Thyroid gland (tissue), 4 donors: ENCODE data around the gene DOK4. TPM values are rescaled to one million over a fixed set of nuclear protein-coding genes. Genes with fewer than 3 reads are reported as not detected.

Experiments
- DNase-seq, 2 donors: peaks; one replicate each; pipeline ENCODE4 v3.0.0-alpha.2; 2019
- H3K27ac ChIP-seq, 3 donors: fragments of 200-600 bp; sonication (generic); 1 replicate in 2 of 3; 2 replicates in 1 of 3; pipeline ENCODE4 v1.5.1; 2016 to 2019; ENCODE audit warnings: mild to moderate bottlenecking in 1 of 3, moderate library complexity in 1 of 3
- H3K27me3 ChIP-seq: fragments of 200-600 bp; sonication (generic); one replicate; pipeline ENCODE4 v1.5.1; 2019
- H3K36me3 ChIP-seq, 2 donors: fragments of 200-600 bp; sonication (generic); one replicate each; pipeline ENCODE4 v1.5.1; 2016 to 2019
- H3K4me1 ChIP-seq, 2 donors: fragments of 200-600 bp; sonication (generic); one replicate each; pipeline ENCODE4 v1.5.1; 2017 to 2019
- H3K4me3 ChIP-seq, 3 donors: fragments of 200-600 bp; sonication (generic); replicated peaks in 1 of 3; 1 replicate in 2 of 3; 2 replicates in 1 of 3; pipeline ENCODE4 v1.5.1; 2016; ENCODE audit warnings: mild to moderate bottlenecking in 1 of 3
- H3K9me3 ChIP-seq: fragments of 200-600 bp; sonication (generic); one replicate; pipeline ENCODE4 v1.5.1; 2017
- POLR2A ChIP-seq, 2 donors: fragments of 450-650 bp; IDR thresholded peaks; one replicate each; pipeline ENCODE4 v1.6.1; 2017; ENCODE audit warnings: antibody characterized with exemption in 2 of 2, mild to moderate bottlenecking in 2 of 2, moderate library complexity in 1 of 2
- WGBS, 2 donors: methylation state at CpG; one replicate each; pipeline ENCODE4 v1.1.5; 2017; 5-methylcytosine and 5-hydroxymethylcytosine counted together
- intact Hi-C: fragments of 100-400 bp; cut with DNase I; formaldehyde crosslinking; loops from one replicate; pipeline ENCODE4 v1.15.1; 2023
- total RNA-seq, 4 donors: library from RNA; depleted of rRNA; stranded (reverse); fragments of >200 nt; gene quantifications; one replicate each; pipeline ENCODE4 v1.2.3, GENCODE V29; 2016
- TF ChIP-seq, protein P1 (sequence below), 6 experiments: fragments of 200-600 bp in 3 of 6; fragments of 450-650 bp in 3 of 6; sonication (generic) in 3 of 6; IDR thresholded peaks; one replicate each; pipeline ENCODE4 v1.5.1; 2016 to 2019; ENCODE audit warnings: antibody characterized with exemption in 6 of 6, mild to moderate bottlenecking in 2 of 6, inconsistent platforms in 1 of 6, moderate library complexity in 1 of 6

The DOK4 gene
- total RNA-seq, 4 donors from 2014 or later = 9.1 to 27.3 (median 13.3) TPM

DNA sequence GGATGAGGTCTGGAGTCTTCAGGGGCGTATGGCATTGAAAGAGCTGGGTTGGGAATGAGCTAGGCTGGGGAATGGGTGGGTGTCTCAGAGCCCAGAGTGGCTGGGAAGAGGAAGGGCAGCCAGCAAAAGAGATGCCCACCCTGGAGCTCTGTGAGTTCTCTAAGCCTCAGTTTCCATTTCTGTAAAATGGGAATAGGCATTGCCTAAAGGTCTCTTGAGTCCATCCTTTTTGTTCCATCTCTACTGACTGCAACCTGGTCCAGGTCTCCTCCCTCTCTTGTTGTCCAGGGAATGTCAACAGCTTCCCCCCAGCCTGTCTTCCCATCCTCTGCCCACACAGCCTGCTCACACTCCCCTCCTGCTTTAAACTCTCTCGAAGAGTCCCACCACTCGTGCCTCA lies 30.5 kb upstream of the DOK4 start:
- intact Hi-C loops = loop anchor here (5.0 kb wide), 2 partner anchors 54 to 99 kb away; partner anchors contain the start of gene POLR2C
- no peak overlapping the region for H3K4me3 ChIP-seq
- WGBS, 2 donors = 88 to 90% methylated on average over 3 of the region's 3 CpGs

DNA sequence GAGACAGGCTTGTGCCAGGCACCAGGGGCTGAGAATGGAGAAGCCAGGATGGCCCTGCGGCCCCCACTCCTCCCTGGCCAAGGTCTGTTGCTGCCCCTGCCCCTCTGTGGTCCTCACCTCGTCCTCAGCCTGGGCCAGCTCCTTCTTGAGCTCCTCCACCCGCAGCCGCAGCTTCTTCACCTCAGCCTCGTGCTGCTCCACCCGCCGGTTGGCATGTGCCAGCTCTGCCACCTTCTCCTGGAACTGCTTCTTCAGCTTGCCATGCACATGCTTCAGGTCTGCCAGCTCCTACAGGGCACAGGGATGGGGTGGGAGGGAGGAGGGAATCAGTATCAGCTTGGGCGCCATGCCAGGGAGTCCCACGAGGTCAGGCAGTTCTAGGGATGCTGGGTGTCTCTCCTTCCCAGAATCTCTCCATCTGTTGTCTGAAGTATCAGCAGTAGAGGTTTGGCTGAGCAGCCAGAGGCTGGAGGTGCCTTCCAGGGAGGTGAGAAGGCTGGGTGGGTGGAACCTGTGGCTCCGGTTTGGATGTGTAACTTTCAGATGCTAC lies 30.0 kb upstream of the DOK4 start:
- no peak overlapping the region for H3K4me3 ChIP-seq
- TF ChIP-seq POLR2A (IDR thresholded peaks at IDR 0.05) = no peak
- TF ChIP-seq, protein P1, sequence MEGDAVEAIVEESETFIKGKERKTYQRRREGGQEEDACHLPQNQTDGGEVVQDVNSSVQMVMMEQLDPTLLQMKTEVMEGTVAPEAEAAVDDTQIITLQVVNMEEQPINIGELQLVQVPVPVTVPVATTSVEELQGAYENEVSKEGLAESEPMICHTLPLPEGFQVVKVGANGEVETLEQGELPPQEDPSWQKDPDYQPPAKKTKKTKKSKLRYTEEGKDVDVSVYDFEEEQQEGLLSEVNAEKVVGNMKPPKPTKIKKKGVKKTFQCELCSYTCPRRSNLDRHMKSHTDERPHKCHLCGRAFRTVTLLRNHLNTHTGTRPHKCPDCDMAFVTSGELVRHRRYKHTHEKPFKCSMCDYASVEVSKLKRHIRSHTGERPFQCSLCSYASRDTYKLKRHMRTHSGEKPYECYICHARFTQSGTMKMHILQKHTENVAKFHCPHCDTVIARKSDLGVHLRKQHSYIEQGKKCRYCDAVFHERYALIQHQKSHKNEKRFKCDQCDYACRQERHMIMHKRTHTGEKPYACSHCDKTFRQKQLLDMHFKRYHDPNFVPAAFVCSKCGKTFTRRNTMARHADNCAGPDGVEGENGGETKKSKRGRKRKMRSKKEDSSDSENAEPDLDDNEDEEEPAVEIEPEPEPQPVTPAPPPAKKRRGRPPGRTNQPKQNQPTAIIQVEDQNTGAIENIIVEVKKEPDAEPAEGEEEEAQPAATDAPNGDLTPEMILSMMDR (IDR thresholded peaks at IDR 0.05) = no peak
- H3K27ac ChIP-seq = no peak overlapping the region
- H3K36me3 ChIP-seq = peaks cover 10 to 19% of the 10 kb centered on the region in 2 donors
- no peak for DNase-seq
- H3K4me1 ChIP-seq = peaks cover 0 to 10% of the 10 kb centered on the region in 2 donors
- intact Hi-C loops = loop anchor here (5.0 kb wide), 2 partner anchors 54 to 99 kb away; partner anchors contain the start of gene POLR2C
- H3K9me3 ChIP-seq = no peaks in the 10 kb centered on the region
- 90 to 91% methylated on average over 10 of the region's 10 CpGs for WGBS, 2 donors
- H3K27me3 ChIP-seq = no peaks in the 10 kb centered on the region

More for the DNA sequence above, 30.5 kb upstream of the DOK4 start:
- Histone ChIP-seq H3K9me3 (no peaks in the 10 kb centered on the region), H3K36me3 (peaks cover 10 to 19% of the 10 kb centered on the region in 2 donors), H3K4me1 (peaks cover 0 to 10% of the 10 kb centered on the region in 2 donors), H3K27me3 (no peaks in the 10 kb centered on the region), H3K27ac (no peak overlapping the region)
- no peak for TF ChIP-seq POLR2A (IDR thresholded peaks at IDR 0.05)
- TF ChIP-seq, protein P1 (IDR thresholded peaks at IDR 0.05) = no peak
- DNase-seq = no peak

DNA sequence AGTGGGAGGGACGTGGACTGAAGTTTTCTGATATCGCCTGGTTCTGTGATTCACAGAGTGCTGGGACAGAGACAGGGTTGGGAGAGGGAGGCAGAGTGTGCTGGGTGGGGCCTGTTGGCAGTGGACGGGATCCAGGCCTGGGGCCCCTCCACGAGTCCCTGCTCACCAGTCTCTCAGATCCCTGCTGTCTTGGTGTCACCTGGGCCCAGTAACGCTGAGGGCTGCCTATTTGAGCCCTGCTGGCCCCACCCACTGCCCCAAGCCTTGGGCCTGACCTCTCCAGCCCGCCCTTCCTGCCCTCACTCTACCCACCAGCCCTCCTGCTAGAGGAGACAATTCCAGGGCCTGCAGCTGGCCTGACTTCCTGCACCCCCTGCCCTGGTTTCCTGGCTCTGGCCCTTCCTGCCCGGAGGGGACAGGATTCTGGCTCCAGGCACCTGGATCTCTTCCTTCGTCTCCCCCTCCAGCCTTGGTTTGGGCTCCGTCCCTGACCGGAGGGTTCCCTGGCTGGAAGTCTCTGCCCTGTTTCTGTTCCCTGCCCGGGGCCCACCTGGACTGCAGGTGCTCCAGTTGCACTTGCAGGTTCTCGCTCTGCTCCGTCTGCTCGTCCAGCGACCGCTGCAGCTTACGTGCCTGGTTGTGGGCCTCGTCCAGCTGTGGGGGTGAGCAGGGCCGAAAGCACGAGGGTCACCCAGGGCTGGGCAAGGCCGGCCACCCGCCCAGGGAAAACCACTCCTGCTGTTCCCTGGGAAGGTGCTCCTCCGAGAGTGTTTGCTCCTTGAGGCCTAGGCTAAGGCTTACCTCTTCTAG lies 28.7 kb upstream of the DOK4 start:
- intact Hi-C loops = loop anchor here (5.0 kb wide), 2 partner anchors 53 to 98 kb away; partner anchors contain the start of gene POLR2C
- Histone ChIP-seq H3K36me3 (peaks cover 10 to 19% of the 10 kb centered on the region in 2 donors), H3K27ac (peak overlapping the region in 1 of 3 donors; percentile 17), H3K27me3 (no peaks in the 10 kb centered on the region), H3K4me1 (peaks cover 0 to 10% of the 10 kb centered on the region in 2 donors), H3K4me3 (no peak overlapping the region), H3K9me3 (no peaks in the 10 kb centered on the region)
- 76 to 86% methylated on average over 23 of the region's 23 CpGs for WGBS, 2 donors
- DNase-seq = no peak
- no peak for TF ChIP-seq POLR2A (IDR thresholded peaks at IDR 0.05)
- TF ChIP-seq, protein P1 (IDR thresholded peaks at IDR 0.05) = no peak

DNA sequence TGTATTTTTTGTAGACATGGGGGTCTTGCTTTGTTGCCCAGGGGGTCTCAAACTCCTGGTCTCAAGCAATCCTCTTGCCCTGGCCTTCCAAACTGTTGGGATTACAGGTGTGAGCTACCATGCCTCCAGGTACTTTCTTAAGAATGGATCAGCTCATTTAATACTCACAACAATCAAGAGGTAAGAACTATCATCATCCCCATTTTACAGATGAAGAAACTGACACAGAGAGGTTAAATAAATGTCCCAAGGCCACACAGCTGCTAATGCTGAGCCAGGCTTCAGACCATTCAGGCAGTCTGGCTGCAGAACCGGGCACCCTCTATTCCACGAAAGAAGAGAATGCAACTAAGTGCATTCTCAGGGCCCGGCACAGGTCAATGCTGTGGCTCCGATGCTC lies 28.1 kb upstream of the DOK4 start:
- no peak for DNase-seq
- Histone ChIP-seq H3K27me3 (no peaks in the 10 kb centered on the region), H3K4me3 (no peak overlapping the region), H3K36me3 (peaks cover 10 to 19% of the 10 kb centered on the region in 2 donors), H3K4me1 (peaks cover 0 to 10% of the 10 kb centered on the region in 2 donors), H3K9me3 (no peaks in the 10 kb centered on the region), H3K27ac (peak overlapping the region in 1 of 3 donors; percentile 17)
- no peak for TF ChIP-seq POLR2A (IDR thresholded peaks at IDR 0.05)
- TF ChIP-seq, protein P1 (IDR thresholded peaks at IDR 0.05) = no peak
- intact Hi-C loops = no loop called here
- WGBS, 2 donors = 78 to 80% methylated on average over 4 of the region's 4 CpGs
